Measurements from ENCODE around the gene NT5C3A. TPM values are rescaled to one million over a fixed set of nuclear protein-coding genes. Genes with fewer than 3 reads are reported as not detected.
"Not testable (repeated sequence)": the region's sequence is repeated elsewhere in the genome, so short reads cannot be mapped to it uniquely, and the experiment has no call there.

Gene NT5C3A
- 41.2 and 51.6 TPM in 2 replicates for total RNA-seq (2014; rRNA removed; shearing (Covaris generic))

DNA sequence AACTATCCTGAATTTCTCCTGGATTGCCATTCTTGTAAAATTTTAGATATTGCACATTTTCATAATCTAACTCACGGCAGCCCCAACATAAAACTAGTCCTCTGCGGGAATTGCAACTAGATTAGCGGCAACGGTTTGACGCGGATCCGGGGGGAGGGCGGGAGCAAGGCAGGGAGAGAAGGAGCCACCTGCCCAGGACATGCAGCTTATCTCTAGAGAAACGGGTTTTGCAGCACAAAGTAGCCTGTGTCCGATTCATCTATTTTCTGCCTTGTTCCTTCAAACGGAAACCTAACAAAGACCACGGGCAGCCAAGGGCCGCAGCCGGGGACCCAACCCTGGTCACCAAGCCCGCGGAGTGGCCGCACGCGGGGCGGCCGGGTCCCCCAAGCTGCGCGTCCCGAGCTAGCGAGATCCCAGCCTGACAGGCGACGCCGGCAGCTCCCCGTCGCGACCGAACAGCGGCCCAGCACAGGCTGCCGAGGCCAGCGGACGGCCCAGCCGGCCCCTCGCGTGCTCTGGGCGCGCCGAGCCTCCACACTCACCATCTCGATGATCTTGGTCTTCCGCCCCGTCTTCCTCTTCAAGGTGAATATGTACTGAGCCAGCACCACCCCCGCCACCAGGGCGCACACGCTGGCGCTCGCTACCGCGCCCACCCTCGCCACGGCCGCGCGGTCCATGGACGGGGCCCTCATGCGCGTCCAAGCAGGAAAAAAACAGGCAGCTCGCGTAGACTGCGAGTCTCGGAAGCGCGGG, at the start of gene NT5C3A:
Gene NT5C3A, minus strand, starts transcription at position 754 of the 759 bp plus-strand sequence. Its CDS starts 71 bp downstream, at position 683.
- DNase-seq (ENCODE audit: low spot score), result peak; percentile 39

DNA sequence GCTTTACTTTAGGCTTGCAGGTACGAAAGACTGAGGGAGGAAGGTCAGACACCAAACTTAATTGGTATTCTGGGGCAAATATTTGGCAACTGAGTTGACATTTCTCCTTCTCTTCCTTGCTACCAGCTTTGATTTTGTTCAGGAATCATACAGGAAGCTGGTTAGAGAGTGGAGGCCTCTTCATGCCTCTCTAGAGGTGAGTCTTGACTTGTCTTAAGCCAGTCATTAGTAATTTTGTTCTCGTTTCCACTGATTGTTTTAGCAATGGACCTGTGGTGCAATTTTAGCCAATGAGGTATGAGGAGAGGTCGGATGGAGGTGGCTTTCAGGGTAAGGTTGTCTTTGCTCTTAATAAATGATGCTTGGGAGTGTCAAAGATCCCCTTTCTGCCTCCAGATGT, 49.0 kb upstream of the NT5C3A start:
- DNase-seq (ENCODE audit: low spot score), result no peak

DNA sequence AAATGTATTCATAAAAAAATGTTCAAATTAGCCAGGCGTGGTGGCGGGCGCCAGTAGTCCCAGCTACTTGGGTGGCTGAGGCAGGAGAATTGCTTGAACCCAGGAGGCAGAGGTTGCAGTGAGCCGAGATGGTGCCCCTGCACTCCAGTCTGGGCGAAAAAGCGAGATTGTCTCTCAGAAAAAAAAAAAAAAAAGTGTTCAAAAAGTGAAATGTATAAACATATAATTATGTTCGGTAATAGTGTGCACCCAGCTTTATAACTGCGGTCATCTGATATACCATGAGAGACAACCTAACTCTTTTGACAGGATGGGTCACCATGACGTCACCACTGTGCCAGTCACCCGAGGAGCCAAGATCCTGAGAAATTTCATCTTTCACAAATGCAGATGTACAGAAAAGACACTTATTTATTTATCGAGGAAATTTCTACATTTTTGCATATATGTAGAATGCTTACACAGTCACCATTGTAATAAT, 47.2 kb upstream of the NT5C3A start:
- DNase-seq (ENCODE audit: low spot score), result peak; percentile 46

DNA sequence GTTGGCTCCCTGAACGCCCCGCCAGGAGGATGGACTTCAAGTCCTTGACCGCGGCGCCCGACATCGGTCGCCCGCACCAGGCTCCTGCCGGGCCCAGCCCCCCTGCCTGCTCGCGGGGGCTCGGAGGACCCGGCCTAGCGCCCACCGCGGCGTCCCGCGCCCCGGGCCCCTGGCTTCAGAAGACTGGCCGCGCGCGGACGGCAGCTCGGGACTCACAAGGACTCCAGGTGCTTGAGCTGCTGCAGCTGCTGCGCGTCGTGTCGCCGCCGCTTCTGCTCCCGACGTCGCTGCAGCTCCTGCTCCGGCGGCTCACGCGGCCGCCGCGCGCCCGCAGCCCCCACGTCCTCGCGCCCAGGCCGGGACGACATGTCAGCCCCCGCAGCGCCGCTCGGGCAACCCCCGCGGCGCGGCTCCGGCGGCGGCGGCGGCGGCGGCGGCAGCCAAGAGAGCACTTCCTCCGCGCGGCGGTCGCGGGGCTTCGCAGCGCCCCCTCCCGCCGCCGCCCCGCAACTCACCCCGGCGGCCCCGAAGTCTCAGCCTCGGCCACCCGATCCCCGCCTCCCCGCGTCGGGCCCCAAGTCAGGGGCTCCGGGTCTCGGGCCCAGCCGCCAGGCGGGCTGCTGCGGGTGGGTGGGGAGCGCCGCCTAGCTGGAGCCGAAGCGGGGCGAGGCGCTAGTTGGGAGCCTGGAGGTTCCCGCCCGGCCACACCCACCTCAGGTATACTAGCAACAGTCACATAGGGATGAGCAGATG, 46.6 kb upstream of the NT5C3A start, which contains the start of gene RP9:
Gene RP9, minus strand, starts transcription at position 400 of the 753 bp plus-strand sequence. Its CDS starts 32 bp downstream, at position 368.
- peak; percentile 64 for DNase-seq (ENCODE audit: low spot score)

DNA sequence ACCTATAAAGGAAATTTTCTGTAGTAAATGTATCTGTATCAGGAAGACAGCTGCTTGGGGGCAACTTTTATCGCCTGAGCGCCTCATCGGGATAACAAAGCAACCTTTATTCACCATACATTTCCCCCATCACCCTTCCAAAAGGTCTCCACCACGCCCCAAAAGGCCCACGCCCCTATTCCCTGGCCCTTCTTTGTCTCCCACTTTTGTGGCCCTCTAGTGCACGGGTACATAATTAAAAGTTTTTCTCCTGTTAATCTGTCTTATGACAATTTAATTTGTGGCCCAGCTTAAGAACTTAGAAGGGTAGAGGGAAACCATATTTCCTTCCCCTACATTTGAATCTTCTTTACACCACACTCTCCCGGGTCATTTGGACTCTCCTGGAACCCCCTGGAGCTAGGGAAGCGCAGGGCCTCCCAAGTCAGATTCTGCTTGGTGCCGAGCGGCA, 46.0 kb upstream of the NT5C3A start:
- DNase-seq (ENCODE audit: low spot score), result peak; percentile 43

DNA sequence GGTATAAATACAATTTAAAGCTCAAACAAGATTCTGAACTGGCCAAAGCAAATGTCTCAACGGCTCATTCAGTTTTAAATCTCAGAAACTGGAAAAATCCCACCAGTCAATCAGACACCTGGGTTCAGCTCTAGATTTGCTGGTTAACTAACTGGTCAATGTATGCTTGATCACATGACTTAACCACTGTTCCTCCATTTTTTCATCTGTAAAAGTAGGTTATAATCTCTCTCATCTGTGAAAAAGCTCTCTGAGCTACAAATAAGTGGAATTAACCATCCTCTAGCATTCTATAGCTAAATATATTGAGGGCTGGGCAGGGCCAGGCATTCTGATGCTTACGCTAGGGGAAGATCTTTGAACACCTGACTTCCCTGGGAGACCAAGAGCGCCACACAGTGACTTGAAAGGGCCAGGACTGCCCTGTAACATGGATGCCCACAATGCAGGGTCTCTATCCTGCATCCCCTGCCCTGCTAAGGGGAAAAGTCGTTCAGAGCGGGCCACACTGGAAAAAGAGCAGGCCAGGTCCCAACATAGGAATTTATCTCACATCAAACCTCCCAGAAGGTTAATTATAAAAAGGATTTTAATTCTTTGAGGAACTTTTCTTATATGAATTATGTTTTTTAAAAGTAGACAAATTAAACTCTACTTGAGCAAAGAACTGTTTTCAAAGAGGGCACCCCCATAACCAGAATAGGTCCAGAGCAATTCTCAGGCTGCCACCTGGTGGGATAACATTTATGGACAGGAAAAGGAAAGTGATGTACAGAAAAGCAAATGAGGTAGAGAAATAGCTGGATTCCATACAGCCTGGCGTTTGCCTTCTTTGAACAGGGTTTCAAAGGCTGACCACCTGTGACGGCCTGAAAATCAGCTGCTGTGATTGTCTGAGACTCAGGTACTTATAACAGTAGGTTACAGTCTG, 44.8 kb upstream of the NT5C3A start:
- peak; percentile 63 for DNase-seq (ENCODE audit: low spot score)

DNA sequence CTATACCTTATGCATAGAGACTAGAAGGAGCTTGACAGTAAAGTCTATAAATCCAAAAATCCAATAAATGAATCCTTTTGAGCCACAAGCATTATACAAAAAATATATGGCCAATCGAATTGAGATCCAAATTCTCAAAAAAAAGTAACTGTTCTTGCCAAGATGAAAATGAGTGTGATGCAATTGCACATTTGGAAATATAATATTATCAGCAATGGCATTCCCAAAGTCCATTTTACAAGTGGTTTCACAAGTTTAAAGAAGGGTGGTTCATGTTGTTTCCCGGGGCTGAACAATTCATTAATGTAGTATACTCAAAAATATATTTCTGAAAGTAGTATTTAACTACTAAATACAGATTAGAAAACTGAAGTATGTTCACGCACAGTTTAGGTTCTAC, 39.3 kb upstream of the NT5C3A start:
- no peak for DNase-seq (ENCODE audit: low spot score)

DNA sequence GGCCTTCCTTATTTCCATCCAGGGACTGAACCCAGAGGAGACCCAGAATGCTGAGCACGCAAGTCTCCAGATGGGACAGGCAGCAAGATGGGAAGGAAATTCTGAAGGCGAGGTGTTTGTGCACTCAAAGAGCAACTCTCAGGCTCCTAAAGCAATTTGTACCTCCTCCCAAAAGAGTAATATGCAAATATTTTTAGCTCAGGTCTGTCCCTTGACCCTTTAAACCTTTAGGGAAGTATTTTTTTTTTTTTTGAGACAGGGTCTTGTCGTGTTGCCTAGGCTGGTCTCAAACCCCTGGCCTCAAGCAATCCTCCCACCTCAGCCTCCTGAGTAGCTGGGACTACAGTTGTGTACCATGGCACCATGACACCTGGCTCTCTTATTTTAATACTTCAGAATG, 38.2 kb upstream of the NT5C3A start:
- DNase-seq (ENCODE audit: low spot score), result no peak

DNA sequence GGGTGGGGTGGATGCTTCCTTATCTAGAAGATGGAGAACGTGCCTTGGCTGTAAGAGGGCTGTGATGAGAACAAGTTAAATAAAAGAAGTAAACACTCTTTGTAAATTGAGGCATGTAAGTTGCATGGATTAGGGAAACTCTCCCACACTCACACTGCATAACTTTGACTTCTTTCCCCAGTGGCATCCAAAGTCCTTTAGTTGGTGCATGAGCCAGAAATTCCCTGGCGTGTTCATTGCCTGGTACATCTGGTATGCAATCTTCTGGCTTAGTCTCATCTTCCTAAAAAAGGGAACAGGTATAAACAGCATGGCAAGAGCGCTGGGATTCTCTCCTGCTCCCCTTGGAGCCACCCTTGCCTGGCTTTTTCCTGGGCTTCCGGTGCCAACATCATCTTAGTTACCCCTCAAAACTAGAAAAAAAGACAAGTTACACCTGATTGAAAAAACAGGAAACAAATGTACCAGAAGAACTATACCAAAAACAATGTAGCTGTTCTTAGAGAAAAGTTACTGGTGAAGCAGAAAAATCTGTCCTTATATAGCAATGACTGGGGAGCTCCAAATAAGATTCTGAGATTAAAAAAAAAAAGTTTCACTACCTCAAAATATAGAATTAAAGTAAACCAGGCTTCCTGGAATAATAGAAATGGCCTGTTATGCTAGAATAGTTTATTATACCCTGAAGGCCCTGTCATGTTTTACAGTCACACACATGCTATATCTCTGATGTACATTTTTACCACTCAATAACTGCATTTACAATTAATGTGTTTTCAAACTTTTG, 36.8 kb upstream of the NT5C3A start:
- no peak for DNase-seq (ENCODE audit: low spot score)

DNA sequence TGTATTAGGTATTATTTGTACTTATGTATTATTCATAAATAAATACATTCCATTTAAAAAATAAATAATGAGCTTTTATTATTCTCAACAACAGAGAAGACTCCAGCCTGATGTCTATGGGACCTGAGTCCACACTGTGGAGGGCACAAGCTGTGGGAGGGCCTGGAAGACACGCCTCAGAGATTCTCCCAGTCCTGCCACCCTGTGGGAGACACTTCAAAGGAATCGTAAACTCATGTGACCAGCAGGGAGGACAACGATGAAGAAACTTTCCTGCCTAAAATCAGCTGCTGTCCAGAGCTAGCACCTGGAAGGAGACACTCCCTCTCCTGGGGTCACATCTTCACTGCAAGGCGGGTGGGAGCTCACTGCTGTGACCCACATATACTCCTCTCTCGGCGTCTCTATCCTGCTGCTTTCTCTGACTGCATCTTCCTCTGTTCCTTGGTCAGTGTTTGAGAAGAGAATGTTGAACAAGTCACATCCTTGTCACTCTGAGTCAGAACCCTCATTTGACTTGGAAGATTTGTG, 32.2 kb upstream of the NT5C3A start:
- not testable (repeated sequence) for DNase-seq (ENCODE audit: low spot score)

DNA sequence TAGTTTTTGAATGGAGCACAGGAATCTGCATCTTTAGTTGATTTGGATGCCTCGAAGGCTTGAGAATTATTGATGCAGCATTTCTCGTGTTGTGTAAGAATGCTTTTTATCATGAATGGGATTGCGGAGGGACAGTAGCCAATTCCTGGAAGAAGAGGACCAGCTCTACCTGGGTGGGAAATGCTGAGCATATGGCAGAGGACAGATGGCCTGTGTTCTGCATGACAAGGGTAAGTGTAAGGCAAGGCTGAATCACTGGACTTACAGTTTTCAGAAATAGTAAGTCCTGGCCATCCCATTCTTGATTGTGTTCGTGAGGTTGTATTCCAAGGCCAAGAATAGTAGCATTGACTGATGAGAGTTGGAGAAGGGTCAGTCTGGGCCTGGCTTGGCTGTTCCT, 30.7 kb upstream of the NT5C3A start:
- DNase-seq (ENCODE audit: low spot score), result no peak

DNA sequence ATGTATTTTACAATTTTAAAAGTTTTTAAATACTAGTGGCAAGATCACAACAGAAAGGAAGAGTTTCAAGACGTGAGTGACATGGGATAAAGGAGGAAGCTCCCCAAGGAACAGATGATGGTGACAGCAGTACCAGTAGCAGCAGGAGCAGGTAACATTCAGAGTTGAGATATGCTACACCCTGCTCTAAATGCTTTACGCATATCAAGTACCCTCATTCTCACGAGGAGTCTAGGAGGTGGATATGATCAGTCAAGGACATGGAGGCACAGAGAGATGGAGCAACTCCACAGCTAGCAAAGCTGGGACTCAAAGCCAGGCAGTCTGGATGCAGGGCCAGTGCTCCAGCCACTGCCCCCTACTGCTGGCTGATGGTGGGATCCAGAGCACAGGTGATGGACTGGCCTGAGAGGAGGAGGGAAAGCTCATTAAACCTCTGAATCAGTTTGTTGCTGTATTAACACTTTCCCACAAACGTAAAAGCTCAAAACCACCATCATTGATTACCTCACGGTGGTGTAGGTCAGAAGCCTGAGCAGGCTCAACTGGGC, 29.1 kb upstream of the NT5C3A start:
- no peak for DNase-seq (ENCODE audit: low spot score)

DNA sequence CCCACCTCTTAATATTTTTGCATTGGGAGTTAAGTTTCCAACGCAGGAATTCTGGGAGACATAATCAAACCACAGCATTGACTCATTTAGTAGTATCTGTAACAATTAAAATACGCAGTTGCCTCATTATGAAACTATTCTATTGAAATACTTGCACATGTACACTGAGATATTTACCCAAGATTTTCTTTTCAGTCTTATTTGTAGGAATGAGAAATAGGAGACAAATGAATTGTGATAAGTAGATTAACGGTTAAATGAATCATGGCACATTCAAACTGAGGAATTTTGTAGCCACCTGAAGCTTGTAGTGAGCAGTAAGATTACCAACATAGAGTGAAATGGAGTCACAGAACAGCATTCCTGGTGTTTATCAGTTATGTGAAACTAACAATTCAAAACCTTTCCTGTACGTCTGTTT, 28.5 kb upstream of the NT5C3A start:
- DNase-seq (ENCODE audit: low spot score), result no peak

DNA sequence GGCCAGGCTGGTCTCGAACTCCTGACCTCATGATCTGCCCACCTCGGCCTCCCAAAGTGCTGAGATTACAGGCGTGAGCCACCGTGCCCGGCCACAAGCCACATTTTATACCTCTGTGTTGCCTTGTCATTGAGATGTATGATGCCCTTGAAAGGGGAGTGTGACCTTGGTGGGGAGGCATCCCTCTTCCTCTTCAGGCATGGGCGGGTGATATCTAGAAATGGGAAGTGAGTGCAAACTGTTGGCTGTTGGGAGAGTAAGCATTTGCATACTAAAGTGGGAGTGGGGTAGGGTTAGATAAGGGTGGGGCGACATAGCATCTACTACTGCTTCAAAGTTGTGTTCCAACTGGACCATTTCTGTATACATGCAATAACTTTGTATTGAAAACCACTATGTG, 26.6 kb upstream of the NT5C3A start:
- DNase-seq (ENCODE audit: low spot score), result no peak

DNA sequence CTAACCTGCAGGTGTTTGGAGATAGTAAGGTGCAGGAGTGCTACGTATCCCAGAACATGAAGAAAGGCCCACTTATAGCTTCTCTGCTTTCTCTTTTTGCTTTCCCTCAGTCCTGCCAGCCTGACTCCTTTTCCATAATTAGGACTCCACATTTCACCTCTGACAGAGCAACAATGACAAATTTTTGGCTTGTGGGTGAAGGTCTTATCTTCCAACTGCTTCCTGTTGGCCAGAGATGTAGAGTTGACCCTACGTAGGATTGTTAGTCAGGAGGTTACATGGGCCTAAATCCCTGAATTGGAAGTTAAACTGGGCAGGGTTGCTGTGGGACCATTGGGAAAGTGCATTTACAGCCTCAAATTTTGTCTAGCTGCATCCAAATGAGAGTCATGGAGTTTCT, 25.3 kb upstream of the NT5C3A start:
- no peak for DNase-seq (ENCODE audit: low spot score)

DNA sequence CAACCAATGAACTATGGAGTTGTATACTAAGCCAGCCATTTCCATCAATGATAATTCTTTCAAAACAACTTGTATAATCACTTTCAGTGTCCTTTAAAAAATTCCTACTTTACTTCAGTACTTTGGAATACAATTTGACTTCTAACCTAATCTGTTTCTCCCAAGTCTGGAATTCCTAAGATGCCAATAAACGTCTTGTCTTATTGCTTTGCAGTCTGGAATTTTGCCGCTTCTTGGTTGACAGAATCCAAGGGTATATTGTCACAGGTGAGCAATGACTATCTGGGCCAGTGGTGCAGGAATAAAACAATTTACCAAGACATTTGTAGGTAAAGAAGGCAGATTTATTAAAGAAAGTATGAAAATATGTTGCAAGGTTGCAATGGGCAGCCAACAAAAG, 24.8 kb upstream of the NT5C3A start:
- DNase-seq (ENCODE audit: low spot score), result no peak

DNA sequence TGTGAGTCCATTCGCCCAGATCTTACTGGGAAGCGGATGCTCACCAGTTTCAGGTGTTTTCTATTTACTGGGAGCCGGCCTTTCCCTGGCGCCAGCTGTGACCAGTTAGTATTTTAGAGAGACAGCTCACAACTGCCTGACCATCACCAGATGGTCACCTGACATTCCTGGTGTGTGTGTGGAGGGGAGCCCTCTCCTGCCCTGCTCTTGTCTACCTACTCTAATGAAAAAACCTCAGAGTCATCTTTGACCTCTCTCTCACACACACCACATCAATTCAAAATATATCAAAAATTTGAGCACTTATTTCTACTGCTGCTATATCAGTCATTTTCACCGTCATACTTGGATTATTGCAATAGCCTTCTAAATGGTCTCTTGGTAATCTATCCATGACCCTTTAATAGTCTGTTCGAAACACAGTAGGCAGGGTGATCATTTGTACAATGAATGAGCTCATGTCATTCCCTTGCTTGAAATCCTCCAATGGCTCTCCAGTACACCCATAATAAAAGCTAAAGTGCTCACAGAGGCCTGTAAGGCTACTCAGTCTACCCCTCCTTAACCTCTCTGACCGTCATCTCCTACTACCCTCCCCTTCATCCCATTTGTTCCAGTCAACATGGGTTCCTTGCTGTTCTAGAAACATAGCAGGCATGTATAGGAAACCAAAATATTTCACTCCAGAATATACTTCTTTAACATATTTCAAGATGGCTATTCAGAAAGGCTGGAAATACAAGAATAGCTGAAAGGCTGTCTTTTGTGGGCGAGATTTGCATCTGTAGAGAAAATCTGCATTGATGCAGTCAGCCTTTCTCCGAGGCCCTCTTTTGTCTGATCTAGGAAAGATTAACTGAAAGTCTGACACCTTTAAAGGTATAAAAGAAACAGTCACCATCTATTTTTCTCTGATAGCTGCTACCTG, 17.5 kb upstream of the NT5C3A start:
- DNase-seq (ENCODE audit: low spot score), result no peak

DNA sequence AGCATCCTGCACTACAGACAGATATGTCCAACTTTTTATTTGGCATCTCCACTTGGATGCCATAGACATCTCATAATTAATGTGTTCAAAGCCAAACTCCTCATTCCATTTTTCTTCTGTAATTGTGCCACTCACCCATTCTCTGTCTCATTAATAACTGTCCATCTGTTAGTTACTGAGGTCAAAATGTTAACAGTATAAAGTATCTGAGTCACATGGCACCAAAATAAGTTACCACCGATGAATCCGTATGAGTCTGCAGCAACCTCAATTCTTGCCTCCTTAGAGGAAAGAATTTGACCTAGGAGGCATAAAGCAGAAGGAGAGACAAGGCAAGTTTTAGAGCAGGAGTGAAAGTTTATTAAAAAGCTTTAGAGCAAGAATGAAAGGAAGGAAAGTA, 16.5 kb upstream of the NT5C3A start:
- no peak for DNase-seq (ENCODE audit: low spot score)

DNA sequence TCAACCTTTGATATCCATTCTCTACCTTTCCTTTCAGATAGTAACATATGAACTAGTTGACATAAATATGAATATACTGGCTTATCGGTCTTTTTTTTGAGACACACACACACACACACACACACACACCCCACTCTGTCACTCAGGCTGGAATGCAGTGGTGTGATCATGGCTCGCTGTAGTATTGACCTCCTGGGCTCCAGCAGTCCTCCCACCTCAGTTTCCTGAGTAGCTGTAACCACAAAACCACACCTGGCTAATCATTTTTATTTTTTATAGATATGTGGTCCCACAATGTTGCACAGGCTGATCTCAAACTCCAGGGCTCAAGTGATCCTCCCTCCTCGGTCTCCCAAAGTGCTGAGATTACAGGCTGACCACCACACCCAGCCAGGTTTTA, 14.2 kb upstream of the NT5C3A start:
- no peak for DNase-seq (ENCODE audit: low spot score)

Data from H4 (cell line).